LNCAP (cell line): ENCODE results near the gene ARL17B.
A peak's percentile ranks its signal among the peaks of the same experiment; 100 is the strongest.

ENCODE experiments used
- TF ChIP-seq, protein P1 (sequence below): fragments of 450-650 bp; IDR thresholded peaks from 2 replicates; pipeline ENCODE4 v1.5.1; 2017; ENCODE audit warnings: mild to moderate bottlenecking

The ARL17B gene

DNA sequence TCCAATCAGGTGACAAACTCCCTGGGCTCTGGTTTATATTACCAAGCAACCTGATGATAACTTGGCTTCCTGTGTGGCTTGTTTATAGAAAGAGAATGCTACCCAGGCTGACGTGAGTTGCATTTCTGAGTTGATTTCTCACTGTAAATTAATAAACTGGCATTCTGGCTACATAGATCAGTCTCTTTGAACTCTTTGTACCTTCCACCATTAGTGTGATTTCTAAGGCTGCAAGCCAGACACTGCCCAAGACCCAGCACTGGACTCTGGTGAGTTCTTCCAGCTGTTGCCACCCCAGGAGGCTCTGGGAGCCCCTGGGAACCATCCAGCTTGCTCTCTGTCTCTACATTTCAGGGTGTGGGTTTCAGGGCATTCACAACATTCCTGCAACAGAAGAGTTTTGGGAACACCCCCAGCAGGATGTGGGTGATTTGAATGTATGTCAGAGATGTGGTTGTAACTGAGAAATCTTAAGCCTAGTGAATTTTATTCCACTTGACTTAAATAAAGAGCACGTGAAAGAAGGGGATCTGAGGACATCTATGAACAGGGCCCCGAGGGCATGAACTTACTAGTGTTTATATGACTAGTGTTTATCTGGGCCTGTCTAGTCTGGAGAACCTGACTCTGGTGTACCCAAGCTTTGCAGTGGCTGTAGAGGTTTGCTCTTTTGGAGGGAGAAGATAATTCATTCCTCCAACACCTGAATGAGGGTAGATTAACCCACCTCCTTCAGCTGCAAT is 96.9 kb downstream of the ARL17B start:
- TF ChIP-seq, protein P1, sequence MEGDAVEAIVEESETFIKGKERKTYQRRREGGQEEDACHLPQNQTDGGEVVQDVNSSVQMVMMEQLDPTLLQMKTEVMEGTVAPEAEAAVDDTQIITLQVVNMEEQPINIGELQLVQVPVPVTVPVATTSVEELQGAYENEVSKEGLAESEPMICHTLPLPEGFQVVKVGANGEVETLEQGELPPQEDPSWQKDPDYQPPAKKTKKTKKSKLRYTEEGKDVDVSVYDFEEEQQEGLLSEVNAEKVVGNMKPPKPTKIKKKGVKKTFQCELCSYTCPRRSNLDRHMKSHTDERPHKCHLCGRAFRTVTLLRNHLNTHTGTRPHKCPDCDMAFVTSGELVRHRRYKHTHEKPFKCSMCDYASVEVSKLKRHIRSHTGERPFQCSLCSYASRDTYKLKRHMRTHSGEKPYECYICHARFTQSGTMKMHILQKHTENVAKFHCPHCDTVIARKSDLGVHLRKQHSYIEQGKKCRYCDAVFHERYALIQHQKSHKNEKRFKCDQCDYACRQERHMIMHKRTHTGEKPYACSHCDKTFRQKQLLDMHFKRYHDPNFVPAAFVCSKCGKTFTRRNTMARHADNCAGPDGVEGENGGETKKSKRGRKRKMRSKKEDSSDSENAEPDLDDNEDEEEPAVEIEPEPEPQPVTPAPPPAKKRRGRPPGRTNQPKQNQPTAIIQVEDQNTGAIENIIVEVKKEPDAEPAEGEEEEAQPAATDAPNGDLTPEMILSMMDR: no peak

DNA sequence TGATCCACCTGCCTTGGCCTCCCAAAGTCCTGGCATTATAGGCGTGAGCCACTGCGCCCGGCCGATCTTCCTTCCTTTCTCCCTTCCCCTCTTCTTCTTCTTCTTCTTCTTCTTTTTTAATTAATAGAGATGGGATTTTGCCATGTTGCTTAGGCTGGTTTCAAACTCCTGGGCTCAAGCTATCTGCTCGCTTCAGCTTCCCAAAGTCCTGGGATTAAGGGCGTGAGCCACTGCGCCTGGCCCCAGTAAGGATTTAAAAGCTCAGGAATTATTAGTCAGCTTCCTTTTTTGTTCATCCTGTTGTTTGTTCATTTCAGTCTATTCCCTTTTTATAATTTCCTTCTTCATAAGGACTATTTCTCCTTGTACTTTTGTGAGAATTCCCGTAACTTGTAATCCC is 99.3 kb downstream of the ARL17B start:
- TF ChIP-seq, protein P1: no peak

DNA sequence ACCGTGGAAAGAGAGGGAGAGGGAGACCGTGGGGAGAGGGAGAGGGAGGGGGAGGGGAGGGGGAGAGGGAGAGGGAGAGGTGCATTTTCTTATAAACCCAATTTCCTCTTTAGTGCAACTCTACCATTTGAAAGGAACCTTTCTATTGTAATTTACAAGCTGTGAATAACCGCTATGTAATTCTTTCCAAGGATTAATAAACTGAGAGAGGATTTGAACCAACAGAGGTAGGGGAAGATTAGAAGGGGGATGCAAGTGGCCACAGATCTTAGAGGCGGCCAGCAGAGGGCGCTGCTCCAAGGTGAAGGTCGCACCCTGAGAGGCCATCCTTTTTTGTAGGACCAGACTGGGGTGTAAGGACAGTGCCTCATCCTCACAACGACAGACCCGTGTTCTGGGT is 107.8 kb downstream of the ARL17B start:
- TF ChIP-seq, protein P1: peak; percentile 52
